ACC112 (cell line): ENCODE results near the gene ERCC4.

Source experiments
- H2AFZ ChIP-seq: fragments of 200-600 bp; sonication (generic); one replicate; pipeline ENCODE4 v1.6.0; 2017; ENCODE audit warnings: antibody characterized with exemption, low read length; ENCODE audit not compliant: unreplicated experiment
- H3K27ac ChIP-seq: fragments of 200-600 bp; sonication (generic); 2 replicates; pipeline ENCODE4 v1.5.1; 2014; ENCODE audit warnings: low read depth, mild to moderate bottlenecking, antibody characterized with exemption, low read length, moderate library complexity
- H3K27me3 ChIP-seq: fragments of 200-600 bp; sonication (generic); 2 replicates; pipeline ENCODE4 v1.6.1; 2014; ENCODE audit warnings: mild to moderate bottlenecking, antibody characterized with exemption, low read length, moderate library complexity, mixed read lengths; ENCODE audit not compliant: insufficient read depth
- H3K36me3 ChIP-seq: fragments of 200-600 bp; sonication (generic); 2 replicates; pipeline ENCODE4 v1.6.1; 2016; ENCODE audit warnings: mild to moderate bottlenecking, antibody characterized with exemption, low read length, moderate library complexity, mixed read lengths; ENCODE audit not compliant: insufficient read depth
- H3K4me1 ChIP-seq: fragments of 200-600 bp; sonication (generic); one replicate; pipeline ENCODE4 v1.6.1; 2016; ENCODE audit warnings: low read length, mixed read lengths; ENCODE audit not compliant: insufficient read depth, unreplicated experiment, control insufficient read depth
- H3K4me3 ChIP-seq: fragments of 200-600 bp; sonication (generic); 2 replicates; pipeline ENCODE4 v1.5.1; 2014; ENCODE audit warnings: mild to moderate bottlenecking, low read depth, low read length
- H3K79me2 ChIP-seq: fragments of 200-600 bp; sonication (generic); one replicate; pipeline ENCODE4 v1.6.0; 2016; ENCODE audit warnings: low read length; ENCODE audit not compliant: control insufficient read depth, unreplicated experiment, insufficient read depth

The ERCC4 gene

DNA sequence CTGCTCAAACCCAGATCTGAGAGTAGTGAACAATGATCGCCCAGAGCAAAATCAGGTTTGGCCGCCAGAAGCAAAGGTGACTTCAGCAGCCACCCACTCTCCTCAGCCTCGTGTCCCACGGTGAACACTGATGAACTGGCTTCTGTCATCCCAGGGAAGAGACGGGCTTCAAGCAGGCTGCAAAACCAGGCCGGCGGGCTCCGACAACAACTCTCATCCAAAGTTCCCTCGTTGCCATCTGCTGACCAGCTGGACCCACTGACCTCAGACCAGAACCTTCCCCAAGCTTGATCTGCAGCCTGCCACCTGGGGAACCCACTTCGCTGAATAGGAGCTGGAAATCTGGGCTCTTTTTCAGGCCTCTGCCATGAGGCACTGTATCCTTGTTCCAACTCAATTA, 81.6 kb downstream of the ERCC4 start:
- Histone ChIP-seq H3K27ac (no peak overlapping the region), H3K36me3 (no peaks in the 10 kb centered on the region)

More for the DNA sequence above, 81.6 kb downstream of the ERCC4 start:
- Histone ChIP-seq H3K27me3 (no peaks in the 10 kb centered on the region), H2AFZ (no peak overlapping the region), H3K4me1 (peaks cover 8% of the 10 kb centered on the region), H3K79me2 (no peaks in the 10 kb centered on the region), H3K4me3 (no peak overlapping the region)
